Measurements from ENCODE around the gene KCNJ1.

KCNJ1 gene

DNA sequence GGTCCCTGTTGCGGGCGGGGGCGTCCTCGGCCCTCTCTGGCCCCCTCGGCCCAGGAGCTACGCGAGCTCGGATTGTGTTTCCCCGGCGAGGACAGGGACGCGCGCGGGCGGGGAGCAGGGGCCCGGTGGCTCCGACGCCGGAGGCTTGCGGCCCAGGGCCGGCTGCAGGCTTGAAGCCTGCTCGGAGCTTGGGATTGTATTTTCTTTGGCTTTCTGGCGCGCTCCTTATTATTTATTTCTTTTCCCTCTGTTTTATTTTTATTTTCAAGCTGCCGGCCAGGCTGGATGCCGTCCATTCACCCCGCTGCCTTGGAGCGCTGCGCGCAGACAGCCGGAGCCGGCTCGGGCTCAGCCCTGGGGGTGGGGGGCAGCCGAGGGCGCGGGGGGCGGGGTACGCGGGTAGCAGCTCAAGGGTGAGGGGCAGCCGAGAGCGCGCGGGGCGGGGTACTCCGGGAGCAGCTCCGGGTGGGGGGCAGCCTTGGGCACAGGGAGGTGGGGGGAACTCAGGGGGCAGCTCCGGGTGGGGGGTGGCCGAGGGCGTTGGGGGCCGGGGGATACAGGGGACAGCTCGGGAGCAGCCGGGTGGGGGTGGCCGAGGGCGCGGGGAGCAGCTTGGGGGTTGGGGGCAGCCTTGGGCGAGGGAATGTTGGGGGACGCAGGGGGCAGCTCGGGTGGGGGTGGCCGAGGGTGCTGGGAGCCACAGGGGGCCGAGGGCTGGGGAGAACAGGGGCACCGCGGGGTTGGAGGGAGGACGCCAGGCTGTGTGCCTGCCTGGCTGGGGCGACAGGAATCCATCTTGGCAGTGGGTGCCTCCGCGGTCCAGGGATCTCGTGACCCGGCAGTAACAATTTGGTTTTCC lies 42.7 kb downstream of the KCNJ1 start:
- no peak for DNase-seq (ENCODE audit: low read depth in 2 of 2)

DNA sequence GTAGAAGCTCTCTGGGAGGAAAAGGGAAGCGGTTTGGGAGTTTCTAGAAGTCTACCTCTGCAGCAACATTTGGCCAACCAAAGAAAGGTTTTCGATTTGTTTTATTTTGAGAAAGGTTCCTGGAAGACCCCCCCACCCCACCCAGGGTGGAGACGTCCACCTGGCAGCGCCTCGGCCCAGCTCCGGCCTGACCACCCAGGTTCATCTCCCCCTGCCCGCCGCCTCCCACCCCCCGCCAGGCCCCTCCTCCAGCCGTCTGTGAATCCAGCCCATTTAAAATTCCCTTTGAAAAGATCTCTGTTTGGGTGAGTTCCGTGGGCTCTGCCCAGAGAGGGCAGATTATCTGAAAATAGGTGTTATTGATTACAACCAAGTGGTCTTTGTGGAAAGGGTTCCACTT lies 43.3 kb downstream of the KCNJ1 start:
- no peak for DNase-seq (ENCODE audit: low read depth in 2 of 2)

DNA sequence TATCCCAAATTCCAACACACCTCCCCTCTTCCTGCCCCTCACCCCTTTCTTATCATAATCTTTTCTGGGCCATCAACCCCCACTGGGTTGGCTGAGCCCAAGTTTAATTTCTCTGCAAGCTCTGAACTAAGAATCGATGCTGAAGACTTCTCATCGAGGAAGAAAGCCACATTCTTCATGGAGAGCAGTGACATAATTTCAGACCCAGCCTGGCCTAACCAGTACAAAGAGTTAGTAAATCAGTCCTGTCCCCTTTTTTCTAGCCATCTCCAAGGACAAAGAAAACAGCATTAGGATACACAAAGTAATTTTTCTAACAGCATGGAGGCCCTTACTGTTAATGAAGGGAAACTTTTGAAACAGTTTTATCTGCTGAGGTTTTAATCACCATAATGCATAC lies 45.0 kb downstream of the KCNJ1 start:
- no peak for DNase-seq (ENCODE audit: low read depth in 2 of 2)

DNA sequence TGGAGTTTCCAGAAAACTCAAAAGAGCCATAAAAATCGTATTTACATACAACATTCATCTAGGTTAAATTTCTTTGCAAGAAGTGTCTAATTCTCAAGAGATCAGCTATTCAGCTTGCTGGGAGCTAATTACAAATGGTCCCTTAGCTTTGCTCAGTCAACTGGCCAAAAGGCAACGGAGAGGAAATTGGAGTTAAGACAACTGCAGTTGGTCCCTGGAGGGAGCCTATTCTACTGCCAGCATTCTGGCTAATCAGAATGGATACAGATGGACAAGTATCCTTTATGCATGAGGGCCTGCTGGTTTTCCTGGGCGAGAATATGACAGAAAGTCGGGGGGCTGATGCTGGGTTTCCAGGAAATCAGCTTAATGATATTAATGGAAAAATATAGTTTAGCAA lies 45.5 kb downstream of the KCNJ1 start:
- no peak for DNase-seq (ENCODE audit: low read depth in 2 of 2)

DNA sequence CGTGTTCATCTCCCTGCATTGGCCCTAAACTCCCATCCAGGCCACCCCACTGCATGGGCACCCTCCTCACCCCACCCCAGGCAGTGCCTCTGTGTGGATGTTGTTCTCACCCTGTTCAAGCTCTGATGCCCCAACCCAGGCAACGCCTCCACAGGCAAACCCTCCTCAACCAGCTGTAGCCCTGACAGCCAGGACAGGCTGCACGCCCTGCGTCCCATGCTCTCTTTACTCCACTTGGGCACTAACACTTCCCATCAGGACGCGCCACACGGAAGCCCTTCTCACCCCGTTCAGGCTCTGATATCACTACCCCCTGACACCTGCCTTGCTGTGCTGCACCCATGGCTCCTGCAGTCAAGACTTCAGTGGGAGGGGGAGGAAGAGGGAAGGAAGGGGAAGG lies 47.9 kb downstream of the KCNJ1 start:
- DNase-seq (ENCODE audit: low read depth in 2 of 2) = no peak

DNA sequence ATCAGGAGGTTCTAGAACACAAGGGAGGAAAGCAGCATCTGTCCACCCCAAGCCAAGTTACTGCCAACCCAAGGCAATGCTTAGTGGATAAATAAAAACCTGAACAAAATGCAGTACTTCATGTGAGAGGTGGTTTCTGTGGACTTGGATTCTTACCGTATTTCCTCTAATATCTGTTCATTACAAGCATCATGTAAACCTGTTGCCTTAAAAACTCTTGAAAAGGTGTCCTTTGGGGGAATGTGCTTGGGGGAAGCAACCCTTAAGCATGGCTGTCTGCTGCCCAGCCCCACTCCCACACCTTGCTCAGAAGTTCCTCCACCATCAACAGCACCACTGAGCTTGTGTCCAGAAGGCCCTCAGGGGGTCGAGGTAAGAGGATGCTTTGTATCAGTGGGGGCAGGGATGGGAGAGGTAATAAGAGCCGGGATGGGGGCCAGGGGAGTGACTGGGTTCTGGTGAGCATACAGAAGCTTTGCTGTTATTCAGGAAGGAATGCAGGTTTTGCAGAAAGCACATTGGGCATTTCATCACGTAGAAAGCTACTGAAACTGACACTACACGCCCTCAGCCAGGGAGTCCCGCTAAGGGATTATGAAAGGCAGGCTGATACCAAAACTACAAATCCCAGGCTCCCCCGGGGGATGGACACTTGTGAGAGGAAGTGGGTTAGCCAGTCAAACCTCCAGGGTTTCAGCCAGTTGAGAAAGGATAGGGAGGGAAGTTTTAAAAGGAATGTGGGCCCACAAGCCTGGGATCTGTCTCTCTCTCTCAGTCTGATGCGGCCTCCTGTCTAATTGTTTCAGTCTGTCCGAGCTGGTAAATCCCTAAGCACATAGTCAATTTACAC lies 52.0 kb downstream of the KCNJ1 start:
- no peak for DNase-seq (ENCODE audit: low read depth in 2 of 2)

DNA sequence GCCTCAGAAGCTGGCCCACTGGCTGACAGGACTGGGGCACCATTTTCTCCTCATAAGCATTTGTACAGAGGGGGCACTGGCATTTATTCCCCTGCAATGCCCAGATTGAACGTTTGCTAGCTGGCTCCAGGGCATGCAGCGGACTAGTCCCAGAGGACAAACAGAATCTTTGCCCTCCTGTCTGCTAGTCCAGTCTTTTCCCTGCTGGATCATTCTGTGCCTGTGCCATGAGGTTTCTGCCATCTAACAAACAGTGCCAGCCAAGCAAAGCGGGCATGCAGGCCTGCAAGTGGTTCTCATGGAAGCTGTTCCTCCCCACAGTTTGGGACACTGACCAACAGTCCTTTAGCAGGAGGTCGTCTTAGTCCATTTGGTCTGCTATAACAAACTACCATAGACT lies 53.4 kb downstream of the KCNJ1 start:
- DNase-seq (ENCODE audit: low read depth in 2 of 2) = no peak

DNA sequence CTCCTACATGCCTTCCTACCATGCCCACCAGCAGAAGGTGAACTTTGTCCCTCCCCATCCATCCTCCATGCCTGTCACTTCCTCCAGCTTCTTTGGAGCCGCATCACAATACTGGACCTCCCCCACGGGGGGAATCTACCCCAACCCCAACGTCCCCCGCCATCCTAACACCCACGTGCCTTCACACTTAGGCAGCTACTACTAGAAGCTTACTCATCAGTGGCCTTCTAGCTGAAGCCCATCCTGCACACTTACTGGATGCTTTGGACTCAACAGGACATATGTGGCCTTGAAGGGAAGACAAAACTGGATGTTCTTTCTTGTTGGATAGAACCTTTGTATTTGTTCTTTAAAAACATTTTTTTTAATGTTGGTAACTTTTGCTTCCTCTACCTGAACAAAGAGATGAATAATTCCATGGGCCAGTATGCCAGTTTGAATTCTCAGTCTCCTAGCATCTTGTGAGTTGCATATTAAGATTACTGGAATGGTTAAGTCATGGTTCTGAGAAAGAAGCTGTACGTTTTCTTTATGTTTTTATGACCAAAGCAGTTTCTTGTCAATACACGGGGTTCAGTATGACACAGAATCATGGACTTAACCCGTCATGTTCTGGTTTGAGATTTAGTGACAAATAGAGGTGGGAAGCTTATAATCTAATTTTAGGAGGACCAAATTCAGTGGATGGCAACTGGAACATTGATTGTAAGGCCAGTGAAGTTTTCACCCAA lies 56.1 kb downstream of the KCNJ1 start:
- DNase-seq (ENCODE audit: low read depth in 2 of 2) = no peak

DNA sequence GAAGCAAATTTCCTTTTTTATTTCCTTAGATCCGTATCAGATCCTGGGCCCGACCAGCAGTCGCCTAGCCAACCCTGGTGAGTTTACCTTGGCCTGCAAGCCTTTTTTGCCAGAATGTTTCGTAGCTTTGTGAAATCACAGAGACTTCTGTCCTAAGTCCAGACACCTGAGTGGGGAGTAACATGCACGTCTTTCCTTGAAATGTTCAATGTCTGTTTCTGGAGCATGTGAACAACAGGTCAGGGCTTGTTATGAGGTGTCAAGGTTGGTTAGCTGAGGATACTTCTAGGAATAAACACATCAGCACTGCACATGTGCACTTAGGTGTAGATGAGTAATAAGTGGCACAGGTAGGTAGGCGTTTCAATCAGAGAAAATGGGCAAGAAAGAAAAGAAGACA lies 58.0 kb downstream of the KCNJ1 start:
- no peak for DNase-seq (ENCODE audit: low read depth in 2 of 2)

DNA sequence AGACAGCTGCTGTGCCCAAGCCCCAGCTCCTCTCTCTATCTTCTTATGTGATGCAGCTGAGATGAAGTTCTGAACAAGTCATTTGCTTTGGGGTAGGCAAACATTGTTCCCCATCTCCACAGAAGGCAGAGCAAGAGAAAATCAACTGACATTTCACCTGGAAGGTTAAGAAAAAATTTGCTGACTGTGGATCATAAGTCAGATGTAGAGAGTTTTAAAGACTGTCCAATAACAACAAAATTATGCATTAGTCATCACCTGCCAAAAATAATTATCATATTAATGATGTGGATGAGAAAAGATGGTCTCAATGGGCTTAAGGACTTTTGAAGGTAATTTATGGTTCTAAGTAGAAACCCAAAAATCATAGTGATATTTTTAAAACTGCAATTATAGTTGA lies 59.2 kb downstream of the KCNJ1 start:
- no peak for DNase-seq (ENCODE audit: low read depth in 2 of 2)

DNA sequence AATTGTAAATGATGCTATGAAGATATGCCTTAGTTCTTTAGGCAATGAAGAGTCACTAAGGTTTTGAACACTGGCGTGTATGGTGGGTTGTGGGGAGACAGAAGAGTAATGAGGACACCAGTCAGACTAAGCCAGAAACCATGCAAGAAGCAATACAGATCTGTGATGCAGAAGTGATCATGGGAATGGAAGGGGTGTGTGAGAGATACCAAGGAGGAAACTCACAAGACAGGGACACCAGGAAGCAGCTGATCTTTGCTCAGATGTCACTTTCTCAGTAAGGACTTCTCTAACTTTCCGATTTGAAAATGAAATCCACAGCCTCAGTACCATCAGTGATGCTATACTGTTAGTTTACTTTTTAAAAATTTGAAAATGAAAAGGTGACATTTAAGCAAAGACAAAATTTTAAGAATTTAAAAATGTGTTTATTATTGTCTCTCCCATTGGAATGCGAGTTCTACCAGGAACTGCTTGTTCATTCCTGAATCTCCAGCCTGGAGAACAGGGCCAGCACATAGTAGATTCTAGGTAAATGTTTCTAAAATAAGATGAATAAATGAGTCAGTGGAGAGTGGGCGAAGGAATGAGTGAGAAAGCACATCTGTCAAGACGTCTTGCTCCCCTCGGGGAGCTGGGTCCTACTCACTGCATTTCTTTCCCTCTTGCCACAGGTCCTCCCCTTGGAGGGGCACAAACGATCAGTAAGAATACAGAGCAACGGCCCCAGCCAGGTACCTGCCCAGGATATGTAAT lies 60.4 kb downstream of the KCNJ1 start:
- no peak for DNase-seq (ENCODE audit: low read depth in 2 of 2)

DNA sequence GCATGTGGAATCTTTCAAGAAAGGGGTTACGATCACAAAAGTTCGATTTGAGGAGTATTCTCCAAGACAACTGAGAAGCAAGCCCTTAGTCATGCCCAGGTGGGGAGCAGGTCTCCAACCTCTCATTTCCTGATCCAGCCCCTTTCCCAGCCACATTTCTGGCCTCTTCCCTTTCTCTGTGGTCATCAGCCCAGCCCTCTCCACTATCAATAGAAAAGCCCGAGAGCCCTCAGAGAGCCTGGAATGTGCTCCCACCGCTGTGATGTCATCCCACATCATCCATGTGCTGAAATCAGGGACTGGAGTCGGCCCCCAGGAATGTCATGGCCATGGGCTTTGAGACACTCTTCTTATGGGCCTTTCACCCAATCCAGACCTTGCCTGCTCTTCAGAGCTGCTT lies 62.6 kb downstream of the KCNJ1 start:
- DNase-seq (ENCODE audit: low read depth in 2 of 2) = no peak

DNA sequence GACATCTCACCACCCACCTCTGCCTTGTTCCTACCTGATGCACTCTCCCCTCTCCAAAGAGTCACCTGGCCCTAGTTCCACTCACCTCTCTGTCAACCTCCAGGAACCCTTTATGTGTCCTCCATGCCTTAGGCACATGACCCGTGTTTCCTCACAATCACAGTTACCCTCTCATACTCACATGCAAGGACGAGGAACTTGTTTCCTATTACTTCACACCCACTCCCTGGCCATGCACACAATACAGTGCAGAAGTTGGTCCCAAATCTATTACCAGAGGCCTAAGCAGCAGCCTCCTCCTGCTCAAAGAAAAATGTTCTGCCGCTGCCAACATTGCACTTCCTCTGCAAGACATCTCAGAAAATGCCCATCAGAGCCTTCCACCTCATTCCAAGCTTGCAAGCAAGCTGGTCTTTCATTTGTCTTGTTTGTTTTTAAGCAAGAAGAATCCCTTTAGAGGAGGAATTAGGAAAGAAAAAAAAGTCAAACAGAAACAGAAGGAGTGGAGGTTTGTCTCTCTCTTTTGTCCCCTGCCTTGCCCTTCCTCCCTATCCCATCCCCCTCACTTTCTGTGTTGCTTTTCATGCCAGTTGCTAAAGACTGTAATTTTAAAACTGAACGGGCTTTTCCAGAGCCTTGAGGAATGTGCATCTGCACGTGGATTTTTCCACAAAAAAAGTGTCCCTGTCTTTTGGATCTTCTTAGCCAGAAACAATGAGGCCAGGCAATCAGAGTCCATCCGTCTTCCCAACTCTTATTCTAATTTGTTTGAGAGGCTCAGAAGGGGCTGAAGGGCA lies 63.4 kb downstream of the KCNJ1 start:
- DNase-seq (ENCODE audit: low read depth in 2 of 2) = no peak

DNA sequence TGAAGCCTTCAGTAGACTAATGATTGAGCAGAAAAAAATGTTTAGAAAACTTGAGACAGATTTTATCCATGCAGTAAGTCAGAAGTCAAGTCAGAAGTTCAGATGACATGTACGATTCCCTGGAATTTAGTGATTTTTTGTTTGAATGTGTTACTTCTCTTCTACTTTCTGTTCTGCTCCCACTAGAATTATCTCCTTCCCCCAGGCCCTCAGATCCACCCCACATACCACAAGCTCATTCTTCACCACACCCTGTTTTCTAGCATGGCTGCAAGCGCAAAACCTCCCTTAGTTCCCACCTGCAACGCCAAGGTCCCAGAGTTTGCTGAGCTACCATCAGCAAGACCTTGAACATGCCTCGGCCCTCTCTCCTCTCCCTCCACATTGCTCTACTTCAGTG lies 64.1 kb downstream of the KCNJ1 start:
- DNase-seq (ENCODE audit: low read depth in 2 of 2) = no peak

DNA sequence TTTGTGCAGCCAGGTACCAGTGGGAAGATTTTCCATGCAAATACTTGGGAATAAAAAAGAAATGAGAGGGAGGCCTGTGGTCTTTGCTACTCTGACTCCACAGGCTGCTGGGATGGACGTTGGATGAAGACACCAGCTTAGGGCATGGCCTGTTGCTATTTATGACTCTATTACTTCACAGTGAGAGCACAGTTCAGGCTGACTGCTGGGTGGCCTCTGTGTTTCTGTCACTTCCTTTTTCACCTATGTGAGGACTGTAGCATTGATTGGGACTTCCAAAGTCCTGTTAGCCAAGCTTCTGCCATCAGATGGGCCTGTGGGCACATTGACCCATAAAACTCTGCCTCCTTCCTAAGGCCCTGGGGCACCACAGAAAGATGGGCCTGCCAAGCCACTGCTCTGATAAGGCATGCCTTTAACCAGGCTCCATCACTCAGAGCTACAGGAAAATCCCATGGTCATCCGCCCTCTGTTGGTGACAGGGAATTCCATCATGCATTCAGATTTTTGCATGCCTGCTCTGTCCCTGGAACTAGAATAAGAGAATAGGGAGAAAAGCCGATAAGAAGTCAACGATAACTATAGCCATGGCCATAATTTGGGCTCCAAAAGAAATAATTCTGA lies 64.6 kb downstream of the KCNJ1 start:
- DNase-seq (ENCODE audit: low read depth in 2 of 2) = no peak

DNA sequence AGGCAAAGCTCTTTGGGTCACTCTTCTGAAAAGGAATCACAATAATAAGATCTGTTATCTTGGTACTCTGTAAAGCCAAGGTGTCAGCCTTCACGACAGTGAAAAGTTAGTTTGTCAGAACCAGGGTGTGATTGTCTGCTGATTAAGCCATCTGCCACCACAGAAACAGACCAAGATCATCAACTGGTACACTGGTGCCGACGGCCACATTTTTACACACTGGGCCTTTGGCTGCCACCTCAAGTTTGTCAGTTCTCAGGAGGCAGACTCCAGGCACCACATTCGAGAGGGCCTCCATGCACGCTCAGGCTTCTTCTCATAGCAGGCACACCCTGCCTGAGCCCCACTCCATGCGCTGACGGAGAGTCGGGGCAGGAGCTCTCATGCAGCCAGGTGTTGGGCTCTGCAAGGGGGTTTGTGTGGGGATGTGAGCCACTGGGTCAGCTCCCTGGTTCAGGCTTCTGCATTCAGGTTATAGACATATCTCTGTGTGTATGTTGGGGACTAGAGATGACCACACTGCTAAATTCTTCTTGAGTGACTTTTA lies 66.2 kb downstream of the KCNJ1 start:
- no peak for DNase-seq (ENCODE audit: low read depth in 2 of 2)

DNA sequence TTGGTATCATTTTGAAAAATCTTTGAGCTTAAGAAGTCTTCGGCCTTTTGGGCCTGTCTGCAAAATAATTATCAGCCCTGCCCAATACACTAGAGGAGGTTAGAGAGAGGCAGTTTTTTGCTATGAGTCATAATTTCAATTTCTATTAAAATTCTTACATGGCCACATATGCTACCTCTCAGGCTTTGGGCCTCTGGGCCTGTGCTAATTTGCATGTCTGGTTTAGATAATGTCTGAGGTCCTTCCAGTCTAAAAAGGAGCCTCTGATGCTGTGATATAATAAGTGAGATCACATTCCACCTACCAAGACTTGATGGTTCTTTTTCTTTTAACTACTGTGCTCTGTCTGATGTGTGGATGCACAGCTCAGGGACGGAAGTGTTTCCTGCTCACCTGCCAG lies 70.8 kb downstream of the KCNJ1 start:
- no peak for DNase-seq (ENCODE audit: low read depth in 2 of 2)

DNA sequence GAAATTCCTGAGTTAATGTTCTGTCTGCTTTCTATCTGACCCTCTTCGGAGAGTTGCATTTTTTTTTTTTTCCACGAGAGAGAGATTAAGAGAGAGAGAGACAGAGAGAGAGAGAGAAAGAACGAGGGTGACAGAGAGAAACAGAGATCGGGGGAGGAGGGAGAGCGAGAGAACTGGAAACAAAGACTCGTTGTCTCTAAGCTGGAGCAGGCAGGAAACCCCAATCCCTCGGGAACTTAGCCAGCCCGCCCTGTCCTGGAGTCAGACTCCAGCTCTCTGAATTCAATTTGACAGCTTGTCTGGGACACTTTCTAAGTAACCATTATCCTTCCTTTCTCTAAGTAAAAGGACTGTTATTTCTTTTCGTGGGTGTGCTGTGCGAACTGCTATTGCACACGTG lies 76.9 kb downstream of the KCNJ1 start:
- DNase-seq (ENCODE audit: low read depth in 2 of 2) = no peak

DNA sequence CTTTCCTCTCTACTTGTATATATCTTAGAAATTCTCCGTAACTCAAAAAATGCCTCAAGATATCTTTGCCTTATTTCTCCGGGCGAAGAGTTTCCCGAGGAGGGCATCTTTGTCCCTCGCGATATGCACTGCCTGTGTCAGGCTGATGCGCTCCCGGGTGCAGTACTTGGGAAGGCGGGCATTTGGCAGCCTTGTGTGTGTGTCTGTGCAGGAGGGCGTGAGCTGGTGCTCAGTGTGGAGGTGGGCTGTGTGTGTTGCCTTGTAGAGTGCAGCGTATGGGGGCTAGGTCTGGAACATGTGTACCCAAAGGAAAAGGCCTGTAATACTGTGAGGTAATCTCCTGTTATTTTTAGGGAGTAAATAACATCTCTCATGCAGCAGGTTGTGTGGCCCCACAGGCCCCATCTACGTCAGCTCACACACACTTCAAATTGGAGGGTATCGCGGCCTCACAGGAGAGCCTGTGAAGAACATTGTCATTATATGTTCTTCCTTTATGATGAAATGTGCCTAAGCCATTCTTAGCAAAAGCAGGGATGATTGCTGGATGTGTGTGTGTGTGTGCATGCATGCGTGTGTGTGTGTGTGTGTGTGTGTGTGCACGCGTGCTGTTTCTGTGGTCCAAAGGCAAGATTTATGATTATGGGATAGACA lies 77.5 kb downstream of the KCNJ1 start:
- DNase-seq (ENCODE audit: low read depth in 2 of 2) = no peak

All from activated CD8-positive, alpha-beta memory T cell treated with anti-CD3 and anti-CD28 coated beads for 4 hours (primary cell).